ENCODE data around the gene PPP4R3B. TPM values are rescaled to one million over a fixed set of nuclear protein-coding genes. Genes with fewer than 3 reads are reported as not detected.

The PPP4R3B gene
- total and polyA plus RNA-seq, 2 of the 4 experiments (the other 2 are of a cell fraction) = 11.9 to 23.7 TPM

- Histone ChIP-seq H4K8ac (ENCODE audit: low read depth in 2 of 2, low read length in 2 of 2) (peak overlapping the region; percentile 37 to 93; a peak in 3 of 4 replicates), H2BK15ac (ENCODE audit: low read depth, low read length) (no peak overlapping the region; the same call in 2 of the 3 replicates), H3K4me3 (ENCODE audit: insufficient read depth, low read depth, low read length) (peak overlapping the region; percentile 84), H2AK5ac (ENCODE audit: low read depth, low read length) (peak overlapping the region; percentile 79), H3K4ac (ENCODE audit: low read depth, low read length) (peak overlapping the region; percentile 94), H3K36me3 (ENCODE audit: control insufficient read depth, insufficient read depth, low read length) (no peaks in the 10 kb centered on the region; the same call in 1 of the 2 replicates), H3K79me1 (ENCODE audit: low read depth in 1 of 2, low read length in 2 of 2) (peaks cover 22 to 40% of the 10 kb centered on the region in 2 experiments), H2BK120ac (ENCODE audit: low read depth, low read length) (peak overlapping the region; percentile 38), H2BK20ac (ENCODE audit: low read depth, low read length) (no peak overlapping the region), H2BK5ac (ENCODE audit: low read depth, low read length, poor library complexity, severe bottlenecking) (peak overlapping the region; percentile 86), H2AFZ (replicated peaks; ENCODE audit: low read length, poor library complexity) (peak overlapping the region; percentile 94), H3K27ac (ENCODE audit: insufficient read depth, low read length) (peak overlapping the region; percentile 78), H3K4me2 (ENCODE audit: low read depth, low read length) (peak overlapping the region; percentile 97), H3K9me3 (ENCODE audit: control insufficient read depth, insufficient read depth, low read length) (no peaks in the 10 kb centered on the region), H4K20me1 (ENCODE audit: insufficient read depth, low read length) (peaks cover 12% of the 10 kb centered on the region; the same call in 1 of the 2 replicates), H3K9ac (ENCODE audit: low read depth, low read length) (peak overlapping the region; percentile 95), H3K9me1 (ENCODE audit: insufficient read depth, low read length) (peaks cover 7% of the 10 kb centered on the region; the same call in 1 of the 2 replicates), H4K91ac (ENCODE audit: insufficient read depth, low read depth, low read length) (peak overlapping the region; percentile 82), H3K23ac (ENCODE audit: low read depth, low read length) (peak overlapping the region; percentile 98), H3K27me3 (ENCODE audit: control insufficient read depth, insufficient read depth, low read length) (no peaks in the 10 kb centered on the region), H3K14ac (replicated peaks; ENCODE audit: low read depth, low read length) (peak overlapping the region; percentile 98), H3K56ac (ENCODE audit: extremely low read depth, insufficient read depth, low read length) (peak overlapping the region; percentile 93), H3K18ac (ENCODE audit: low read depth, low read length) (peak overlapping the region; percentile 65), H4K5ac (ENCODE audit: low read depth, low read length) (peak overlapping the region; percentile 76), H2AK9ac (replicated peaks; ENCODE audit: low read depth, low read length, poor library complexity) (peak overlapping the region; percentile 93), H3K4me1 (ENCODE audit: control insufficient read depth, insufficient read depth, low read length) (peaks cover 3% of the 10 kb centered on the region)
- in situ Hi-C loops (cut with MboI; ENCODE audit: low sequenced_read_pairs) = no loop called here
- ChIA-PET POLR2A (ENCODE audit: unreplicated experiment) (interaction anchor here (1.4 kb wide), 1 partner anchor 19 kb away, joined by 3 read pairs; no protein-coding TSS in a partner anchor), CTCF (no interaction called here)
- no peak for TF ChIP-seq RAD21 (IDR thresholded peaks at IDR 0.05; ENCODE audit: low read length)
- no peak for TF ChIP-seq MAZ (IDR thresholded peaks at IDR 0.05; ENCODE audit: borderline replicate concordance, low read depth, low read length)
- TF ChIP-seq NFE2L2 (IDR thresholded peaks at IDR 0.05; ENCODE audit: low read depth, low read length) = no peak
- intact Hi-C loops (cut with micrococcal nuclease) = no loop called here
- dilution Hi-C loops (cut with HindIII; ENCODE audit: low sequenced_read_pairs, unreplicated experiment) = no loop called here
- no peak for ATAC-seq (ENCODE audit: low read depth)
- BruUV-seq (replicated peaks) = no TSS peak
- DNase-seq = no peak
- WGBS, 2 experiments (ENCODE audit: extremely low coverage in 2 of 2, insufficient read length in 1 of 2) = no CpG with 5 or more reads among the region's 10 CpGs
Observed at GRCh38 chr2:55618025-55618274, 528 bp upstream of the PPP4R3B start.
